DND-41 (cell line): ENCODE data around the gene SOCS4.

Experiments
- ATAC-seq: fragments of 200-7000 bp; cut with Tn5 transposase; 3 replicates; pipeline ENCODE4 v1.9.1; 2021; ENCODE audit warnings: low read depth; ENCODE audit not compliant: insufficient read depth
- DNase-seq: peaks from one replicate; pipeline ENCODE4 v3.0.0-alpha.2; 2020
- H2AFZ ChIP-seq: 2 replicates; pipeline ENCODE4 v1.6.0; 2012; ENCODE audit warnings: low read depth, low read length
- H3K27ac ChIP-seq: 2 replicates; pipeline ENCODE4 v1.5.1; 2012; ENCODE audit warnings: low read length, inconsistent platforms
- H3K27me3 ChIP-seq: fragments of 200-600 bp; sonication (generic); 2 replicates; pipeline ENCODE4 v1.6.0; 2012; ENCODE audit warnings: low read length, mild to moderate bottlenecking, inconsistent platforms; ENCODE audit not compliant: insufficient read depth, poor library complexity
- H3K36me3 ChIP-seq: 2 replicates; pipeline ENCODE4 v1.5.1; 2012; ENCODE audit warnings: low read length, inconsistent platforms; ENCODE audit not compliant: insufficient read depth
- H3K4me1 ChIP-seq: 2 replicates; pipeline ENCODE4 v1.5.1; 2012; ENCODE audit warnings: mild to moderate bottlenecking, low read length; ENCODE audit not compliant: insufficient read depth
- H3K4me2 ChIP-seq: 2 replicates; pipeline ENCODE4 v1.6.0; 2012; ENCODE audit warnings: mild to moderate bottlenecking, moderate library complexity, low read length, inconsistent platforms; ENCODE audit not compliant: insufficient read depth
- H3K4me3 ChIP-seq, 2 experiments: fragments of 200-600 bp in 1 of 2; shearing (Covaris generic) in 1 of 2; 2 replicates each; pipeline ENCODE4 v1.5.1; 2012 to 2016; ENCODE audit warnings: inconsistent platforms in 2 of 2, low read length in 2 of 2, mild to moderate bottlenecking in 2 of 2, low read depth in 1 of 2, moderate library complexity in 1 of 2
- H3K79me2 ChIP-seq: 2 replicates; pipeline ENCODE4 v1.6.0; 2012; ENCODE audit warnings: low read length, inconsistent platforms; ENCODE audit not compliant: insufficient read depth
- H3K9ac ChIP-seq: 2 replicates; pipeline ENCODE4 v1.6.0; 2012; ENCODE audit warnings: low read depth, mild to moderate bottlenecking, inconsistent platforms, low read length, moderate library complexity
- H3K9me3 ChIP-seq: 2 replicates; pipeline ENCODE4 v1.5.1; 2012; ENCODE audit warnings: low read length, moderate library complexity, mild to moderate bottlenecking, inconsistent platforms; ENCODE audit not compliant: insufficient read depth, severe bottlenecking
- H4K20me1 ChIP-seq: 2 replicates; pipeline ENCODE4 v1.6.0; 2012; ENCODE audit warnings: low read length; ENCODE audit not compliant: insufficient read depth
- EZH2 ChIP-seq: IDR thresholded peaks from 3 replicates; pipeline ENCODE4 v1.6.1; 2012; ENCODE audit warnings: borderline replicate concordance, low read depth, mild to moderate bottlenecking, moderate library complexity, low read length, inconsistent platforms; ENCODE audit not compliant: severe bottlenecking
- TF ChIP-seq, protein P1 (sequence below): IDR thresholded peaks from 2 replicates; pipeline ENCODE4 v1.5.1; 2012; ENCODE audit warnings: borderline replicate concordance, low read length, moderate library complexity, mild to moderate bottlenecking; ENCODE audit not compliant: poor library complexity, severe bottlenecking; ENCODE audit errors: extremely low read depth

The SOCS4 gene

DNA sequence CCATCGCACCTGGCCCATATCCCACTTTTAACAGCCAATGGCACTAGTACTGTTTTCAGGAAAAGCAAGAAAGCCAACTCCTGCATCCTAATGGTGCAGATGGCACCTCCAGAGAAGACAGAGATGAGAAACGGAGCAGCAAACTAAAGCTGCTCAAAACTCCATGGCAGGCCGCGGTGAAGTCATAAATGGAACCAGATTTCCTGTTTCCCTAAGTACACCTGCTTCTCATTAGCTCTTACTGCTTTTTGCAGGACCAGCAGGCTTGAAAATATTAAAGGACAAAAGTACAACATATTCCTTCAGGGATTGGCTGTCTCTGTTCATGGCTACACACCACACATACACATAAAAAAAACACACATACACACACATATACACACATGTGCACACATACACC lies 65.3 kb downstream of the SOCS4 start:
- H4K20me1 ChIP-seq, result no peaks in the 10 kb centered on the region
- ATAC-seq (no peak), DNase-seq (no peak)
- H3K4me1 ChIP-seq, result no peaks in the 10 kb centered on the region
- H3K9me3 ChIP-seq, result no peaks in the 10 kb centered on the region
- no peak overlapping the region for H3K27ac ChIP-seq
- no peak overlapping the region for H2AFZ ChIP-seq
- H3K36me3 ChIP-seq, result no peaks in the 10 kb centered on the region
- TF ChIP-seq EZH2, result no peak
- TF ChIP-seq, protein P1, sequence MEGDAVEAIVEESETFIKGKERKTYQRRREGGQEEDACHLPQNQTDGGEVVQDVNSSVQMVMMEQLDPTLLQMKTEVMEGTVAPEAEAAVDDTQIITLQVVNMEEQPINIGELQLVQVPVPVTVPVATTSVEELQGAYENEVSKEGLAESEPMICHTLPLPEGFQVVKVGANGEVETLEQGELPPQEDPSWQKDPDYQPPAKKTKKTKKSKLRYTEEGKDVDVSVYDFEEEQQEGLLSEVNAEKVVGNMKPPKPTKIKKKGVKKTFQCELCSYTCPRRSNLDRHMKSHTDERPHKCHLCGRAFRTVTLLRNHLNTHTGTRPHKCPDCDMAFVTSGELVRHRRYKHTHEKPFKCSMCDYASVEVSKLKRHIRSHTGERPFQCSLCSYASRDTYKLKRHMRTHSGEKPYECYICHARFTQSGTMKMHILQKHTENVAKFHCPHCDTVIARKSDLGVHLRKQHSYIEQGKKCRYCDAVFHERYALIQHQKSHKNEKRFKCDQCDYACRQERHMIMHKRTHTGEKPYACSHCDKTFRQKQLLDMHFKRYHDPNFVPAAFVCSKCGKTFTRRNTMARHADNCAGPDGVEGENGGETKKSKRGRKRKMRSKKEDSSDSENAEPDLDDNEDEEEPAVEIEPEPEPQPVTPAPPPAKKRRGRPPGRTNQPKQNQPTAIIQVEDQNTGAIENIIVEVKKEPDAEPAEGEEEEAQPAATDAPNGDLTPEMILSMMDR, result no peak
- H3K4me3 ChIP-seq, result no peak overlapping the region
- no peaks in the 10 kb centered on the region for H3K27me3 ChIP-seq
- no peak overlapping the region for H3K9ac ChIP-seq
- H3K79me2 ChIP-seq, result no peaks in the 10 kb centered on the region
- H3K4me2 ChIP-seq, result no peak overlapping the region

DNA sequence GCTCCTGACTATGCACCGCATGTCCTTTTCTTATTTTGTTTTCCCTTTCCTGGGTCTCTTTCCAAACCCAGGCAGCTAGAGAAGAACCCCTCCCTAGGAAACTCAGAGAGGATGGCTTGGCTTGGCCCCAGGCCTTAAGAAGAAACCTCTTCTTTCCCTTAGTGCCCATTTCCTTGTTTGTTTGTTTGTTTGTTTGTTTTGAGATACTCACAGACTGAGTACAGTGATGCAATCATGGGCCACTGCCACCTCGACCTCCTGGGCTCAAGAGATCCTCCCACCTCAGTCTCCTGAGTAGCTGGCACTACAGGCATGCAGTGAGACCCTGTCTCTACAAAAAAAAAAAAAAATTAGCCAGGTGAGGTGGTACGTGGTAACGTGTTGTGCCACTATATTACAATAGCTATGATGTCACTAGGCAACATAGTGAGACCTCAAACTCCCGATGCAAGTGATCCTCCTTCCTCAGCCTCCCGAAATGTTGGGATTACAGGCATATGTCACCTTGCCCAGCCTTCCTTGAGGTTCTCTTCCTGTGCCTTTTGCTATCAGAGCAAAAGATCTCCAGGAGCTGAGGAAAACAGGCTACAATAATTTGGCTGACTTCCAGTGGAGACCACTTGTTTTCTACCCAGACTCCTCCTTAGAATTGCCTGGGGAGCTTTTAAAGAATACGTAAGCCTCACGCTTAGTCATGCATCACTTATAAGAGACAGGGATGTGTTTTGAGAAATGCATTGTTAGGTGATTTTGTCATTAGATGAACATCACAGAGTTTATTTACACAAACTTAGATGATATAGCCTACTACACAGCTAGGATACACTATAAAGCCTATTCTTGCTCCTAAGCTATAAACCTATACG lies 67.5 kb downstream of the SOCS4 start:
- no peak for TF ChIP-seq EZH2
- TF ChIP-seq, protein P1, result no peak
- ATAC-seq (no peak), DNase-seq (no peak)
- Histone ChIP-seq H3K79me2 (no peaks in the 10 kb centered on the region), H3K27me3 (no peaks in the 10 kb centered on the region), H2AFZ (no peak overlapping the region), H3K4me2 (no peak overlapping the region), H3K4me1 (no peaks in the 10 kb centered on the region), H3K36me3 (no peaks in the 10 kb centered on the region), H3K27ac (no peak overlapping the region), H3K9ac (no peak overlapping the region), H3K9me3 (no peaks in the 10 kb centered on the region), H4K20me1 (no peaks in the 10 kb centered on the region), H3K4me3 (no peak overlapping the region)

DNA sequence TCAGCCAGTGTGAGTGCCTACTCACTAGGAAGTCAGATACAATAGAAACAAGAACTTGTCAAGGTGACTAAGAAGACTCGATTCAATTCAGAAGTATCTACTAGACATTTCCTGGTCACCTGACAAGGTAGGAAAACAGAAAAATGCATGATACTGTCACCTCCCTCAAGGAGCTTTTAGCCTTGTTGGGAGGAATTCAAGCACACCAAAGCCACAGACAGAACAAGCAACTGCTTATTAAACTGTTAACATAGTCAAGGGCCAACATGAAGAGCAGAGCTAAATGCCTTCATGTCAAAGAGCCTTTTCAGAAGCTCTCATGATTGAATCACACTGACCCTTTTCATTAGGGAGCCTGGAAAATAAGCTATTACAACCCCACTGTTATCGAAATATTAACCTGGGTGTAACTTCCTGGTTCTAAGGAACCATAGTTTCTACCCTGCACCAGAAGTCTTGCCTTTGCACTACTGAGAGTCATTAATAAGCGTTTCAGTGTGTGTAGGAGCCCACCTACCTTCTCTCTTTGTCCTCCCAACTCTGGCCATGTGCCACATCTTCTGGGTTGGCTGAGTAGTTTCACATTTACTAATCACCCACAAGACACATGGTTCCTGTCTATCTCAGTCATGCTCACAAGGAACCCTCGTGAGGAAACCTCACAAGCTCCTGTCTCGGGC lies 71.0 kb downstream of the SOCS4 start:
- Histone ChIP-seq H2AFZ (no peak overlapping the region), H3K9me3 (no peaks in the 10 kb centered on the region), H3K27me3 (no peaks in the 10 kb centered on the region), H3K4me2 (no peak overlapping the region), H3K79me2 (no peaks in the 10 kb centered on the region), H3K36me3 (no peaks in the 10 kb centered on the region), H3K27ac (no peak overlapping the region), H3K9ac (no peak overlapping the region), H3K4me3 (no peak overlapping the region), H4K20me1 (no peaks in the 10 kb centered on the region), H3K4me1 (no peaks in the 10 kb centered on the region)
- no peak for TF ChIP-seq EZH2
- TF ChIP-seq, protein P1, result no peak
- no peak for ATAC-seq
- DNase-seq, result no peak
